ENCODE results near the gene UNC5A.

UNC5A gene

DNA sequence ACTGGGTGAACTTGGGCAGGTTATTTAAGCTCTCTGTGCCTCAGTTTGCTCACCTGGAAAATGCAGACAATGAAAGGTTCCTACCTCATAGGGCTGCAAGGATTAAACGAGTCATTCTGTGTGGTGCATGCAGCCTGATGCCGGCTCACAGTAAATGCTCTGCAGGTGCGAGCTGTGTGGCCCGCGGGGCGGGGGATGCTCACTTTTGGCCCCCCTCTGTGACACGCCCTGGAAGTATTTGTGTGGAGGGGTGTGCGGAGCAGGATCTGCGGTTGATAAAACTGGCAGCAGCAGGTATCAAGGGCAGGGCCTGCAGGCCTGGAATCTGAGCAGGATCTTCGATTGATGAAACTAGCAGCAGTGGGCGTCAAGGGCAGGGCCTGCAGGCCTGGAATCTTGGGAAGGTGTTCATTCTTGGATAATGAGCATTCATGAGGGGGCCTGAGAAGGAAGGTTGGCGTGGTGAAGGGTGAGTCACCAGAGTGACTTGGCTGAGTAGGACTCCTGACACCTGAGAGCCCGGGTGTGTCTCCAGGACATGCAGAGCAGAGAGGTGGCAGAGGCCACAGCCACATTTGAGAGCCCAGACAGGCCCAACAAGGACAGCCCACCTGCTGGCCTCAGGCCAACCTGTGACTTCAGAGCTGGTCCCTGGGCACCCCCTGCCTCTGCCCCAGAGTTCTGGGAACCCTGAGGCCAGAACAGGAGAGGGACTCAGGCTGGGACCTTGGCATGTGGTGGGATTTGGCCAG lies 11.9 kb downstream of the UNC5A start:
- no peak for DNase-seq

DNA sequence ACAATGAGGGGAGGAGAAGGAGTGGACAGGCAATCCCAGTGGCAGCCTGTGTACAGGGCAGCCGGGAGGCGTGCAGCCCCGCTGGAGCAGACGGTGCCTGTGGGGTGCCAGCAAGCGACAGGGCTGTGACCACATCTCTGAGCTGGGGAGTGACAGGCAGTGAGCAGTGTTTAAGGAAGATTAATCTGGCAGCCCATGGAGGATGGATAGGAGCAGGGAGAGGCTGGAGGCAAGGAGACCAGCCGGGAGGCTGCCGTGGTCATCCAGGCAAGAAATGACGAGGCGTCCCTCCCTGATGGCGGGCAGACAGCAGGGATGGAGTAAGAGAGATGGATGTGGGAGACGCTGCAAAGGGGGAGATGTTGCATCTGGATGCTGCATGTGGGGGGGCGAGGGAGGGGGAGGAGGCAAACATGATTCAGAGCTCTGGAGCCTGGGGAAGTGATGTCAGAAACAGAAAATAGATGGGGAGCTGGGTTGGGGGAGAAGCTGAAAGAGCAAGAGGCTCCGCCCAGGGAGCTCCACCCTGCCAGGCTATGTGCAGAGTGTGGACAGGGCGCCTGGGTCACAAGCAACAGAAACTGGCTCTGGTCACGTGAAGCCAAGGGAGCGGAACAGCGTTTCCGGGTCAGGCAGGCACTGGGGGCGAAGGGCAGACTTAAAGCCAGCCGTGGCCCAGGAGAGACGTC lies 12.6 kb downstream of the UNC5A start:
- no peak for DNase-seq

DNA sequence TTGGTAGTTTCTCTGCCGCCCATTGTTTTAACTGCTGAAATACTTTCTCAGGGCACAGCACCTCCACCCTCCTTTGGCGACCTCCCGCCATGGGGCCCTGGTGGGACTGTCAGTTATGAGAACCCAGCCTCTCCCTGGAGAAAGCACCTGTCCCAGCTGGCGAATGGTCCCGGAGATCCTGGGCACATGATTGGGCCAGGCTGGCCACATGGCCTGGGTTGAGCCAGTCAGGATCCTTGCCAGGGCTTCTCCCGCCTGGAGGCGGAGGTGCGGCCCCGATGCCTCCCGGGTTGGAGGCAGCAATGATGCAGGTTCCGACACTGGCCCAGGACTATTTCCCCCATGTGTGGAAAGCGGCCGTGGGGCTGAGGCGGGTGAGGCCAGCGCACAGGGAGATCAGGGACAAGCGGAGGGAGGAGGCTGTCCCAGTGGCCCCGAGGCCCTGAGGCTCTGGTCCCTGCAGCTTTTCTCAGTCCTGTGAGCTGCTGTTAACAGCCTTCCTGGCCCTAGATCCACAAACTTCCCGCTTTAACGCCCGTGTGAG lies 13.6 kb downstream of the UNC5A start:
- no peak for DNase-seq

DNA sequence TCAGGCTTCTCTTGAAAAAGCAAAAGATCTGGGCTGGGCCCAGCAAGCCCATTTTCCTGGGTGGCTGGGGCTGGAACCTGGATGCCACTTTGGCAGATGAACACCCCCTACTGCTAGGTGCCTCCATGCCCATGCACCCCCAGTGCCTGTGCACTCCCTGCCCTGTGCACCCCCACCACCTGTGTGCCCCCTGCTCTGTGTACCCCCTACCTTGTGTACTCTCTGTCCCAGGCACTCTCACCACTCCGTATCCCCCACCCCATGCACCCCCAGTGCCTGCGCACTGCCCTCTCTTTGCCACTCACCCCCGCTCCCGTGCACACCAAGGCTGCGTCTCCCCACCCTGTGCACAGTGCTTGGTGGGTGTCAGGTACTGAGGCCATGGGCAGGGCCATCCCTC lies 14.2 kb downstream of the UNC5A start:
- DNase-seq = no peak

DNA sequence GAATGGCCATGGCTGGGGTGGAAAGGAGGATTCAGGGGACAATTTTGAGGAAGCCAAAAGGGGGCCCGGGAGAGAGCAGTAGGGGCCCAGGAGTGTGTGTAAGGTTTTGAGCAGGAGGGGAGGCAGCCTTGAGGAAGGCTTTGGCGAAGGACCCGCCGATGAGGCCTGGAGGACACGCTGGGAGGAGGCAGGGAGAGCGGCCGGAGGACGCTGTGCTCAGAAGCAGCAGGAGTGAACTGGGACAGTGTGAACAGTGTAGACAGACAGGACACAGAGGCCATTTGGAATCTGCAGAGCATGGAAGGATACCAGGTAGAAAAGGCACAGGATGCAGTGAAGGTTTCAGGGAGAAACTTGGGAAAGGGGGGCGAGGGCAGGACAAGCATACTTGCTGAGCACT lies 14.9 kb downstream of the UNC5A start:
- no peak for DNase-seq

DNA sequence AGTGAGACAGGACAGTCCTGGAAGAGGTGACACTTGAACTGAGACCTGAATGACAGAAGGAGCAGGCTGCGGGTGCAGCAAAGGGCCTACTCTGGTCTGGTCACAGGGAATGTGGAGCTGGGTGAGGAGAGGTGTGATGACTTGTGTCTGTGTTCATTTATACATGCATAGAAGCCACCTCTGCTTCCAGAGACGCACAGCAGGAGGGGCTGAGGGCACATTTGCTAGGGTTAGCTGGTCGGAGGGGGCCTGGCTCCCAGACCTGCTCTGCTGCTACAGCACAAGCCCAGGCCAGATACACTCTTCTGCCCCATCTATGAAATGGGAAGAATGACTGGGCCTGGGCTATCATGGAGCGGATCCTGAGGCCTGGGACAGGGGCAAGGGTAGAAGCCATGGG lies 15.6 kb downstream of the UNC5A start:
- no peak for DNase-seq

DNA sequence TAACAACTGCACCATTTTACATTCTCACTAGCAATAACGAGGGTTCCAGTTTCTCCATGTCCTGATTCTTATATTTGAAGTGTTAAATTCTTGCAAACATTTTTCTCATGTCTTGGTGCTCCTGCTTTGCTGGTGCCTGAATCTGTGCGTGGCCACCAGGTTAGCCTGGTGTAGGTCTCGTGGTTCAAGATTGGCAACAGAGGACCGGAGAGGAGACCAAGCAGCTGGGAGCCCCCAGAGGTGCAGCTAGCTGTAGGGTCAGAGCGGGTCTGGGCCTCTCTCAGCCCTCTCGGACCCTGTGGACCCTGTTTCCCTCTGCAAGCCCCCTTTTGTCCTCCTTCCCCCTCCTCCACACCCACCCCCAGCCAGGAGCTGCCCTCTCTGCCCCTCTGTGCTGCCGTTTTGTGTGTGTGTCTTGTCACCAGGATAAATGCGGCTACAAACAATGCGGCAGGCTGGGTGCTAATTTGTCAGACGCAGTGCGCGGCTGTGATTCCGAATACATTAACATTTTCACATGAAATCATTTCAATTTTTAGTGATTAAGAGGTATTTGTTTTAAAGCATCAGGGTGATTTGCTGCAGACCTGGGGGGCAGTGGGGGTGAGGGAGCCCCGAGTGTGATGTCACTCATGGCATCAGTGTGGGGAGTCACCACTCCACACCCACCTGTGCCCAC lies 17.5 kb downstream of the UNC5A start:
- DNase-seq = no peak

DNA sequence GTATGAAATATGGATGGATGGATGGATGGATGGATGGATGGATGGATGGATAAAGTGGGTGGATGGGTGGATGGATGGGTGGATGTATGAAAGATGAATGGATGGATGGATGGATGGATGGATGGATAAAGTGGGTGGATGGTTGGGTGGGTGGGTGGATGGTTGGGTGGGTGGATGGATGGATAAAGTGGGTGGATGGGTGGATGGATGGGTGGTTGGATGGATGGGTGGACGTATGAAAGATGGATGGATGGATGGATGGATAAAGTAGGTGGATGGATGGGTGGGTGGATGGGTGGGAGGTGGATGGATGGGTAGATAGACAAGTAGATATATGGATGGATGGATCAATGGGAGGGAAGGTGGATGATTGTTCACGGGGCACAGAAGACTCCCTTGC lies 19.0 kb downstream of the UNC5A start:
- DNase-seq = no peak

DNA sequence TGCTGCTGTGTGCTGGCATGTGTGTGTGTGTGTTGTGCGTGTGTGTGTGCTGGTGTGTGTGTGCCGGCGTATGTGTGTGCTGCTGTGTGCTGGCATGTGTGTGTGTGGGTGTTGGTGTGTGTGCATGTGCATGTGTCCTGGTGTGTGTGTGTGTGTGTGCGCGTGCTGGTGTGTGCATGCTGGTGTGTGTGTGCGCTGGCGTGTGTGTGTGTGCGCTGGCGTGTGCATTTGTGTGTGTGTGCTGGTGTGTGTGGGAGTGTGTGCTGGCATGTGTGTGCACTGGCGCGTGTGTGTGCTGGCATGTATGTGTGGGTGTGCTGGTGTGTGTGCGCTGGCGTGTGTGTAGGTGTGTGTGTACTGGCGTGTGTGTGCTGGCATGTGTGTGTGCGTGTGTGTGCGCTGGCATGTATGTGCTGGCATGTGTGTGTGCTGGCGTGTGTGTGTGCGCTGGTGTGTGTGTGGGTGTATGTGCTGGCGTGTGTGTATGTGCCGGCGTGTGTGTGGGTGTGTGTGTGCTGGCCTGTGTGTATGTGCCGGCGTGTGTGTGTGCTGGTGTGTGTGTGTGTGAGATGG lies 20.1 kb downstream of the UNC5A start:
- no peak for DNase-seq

DNA sequence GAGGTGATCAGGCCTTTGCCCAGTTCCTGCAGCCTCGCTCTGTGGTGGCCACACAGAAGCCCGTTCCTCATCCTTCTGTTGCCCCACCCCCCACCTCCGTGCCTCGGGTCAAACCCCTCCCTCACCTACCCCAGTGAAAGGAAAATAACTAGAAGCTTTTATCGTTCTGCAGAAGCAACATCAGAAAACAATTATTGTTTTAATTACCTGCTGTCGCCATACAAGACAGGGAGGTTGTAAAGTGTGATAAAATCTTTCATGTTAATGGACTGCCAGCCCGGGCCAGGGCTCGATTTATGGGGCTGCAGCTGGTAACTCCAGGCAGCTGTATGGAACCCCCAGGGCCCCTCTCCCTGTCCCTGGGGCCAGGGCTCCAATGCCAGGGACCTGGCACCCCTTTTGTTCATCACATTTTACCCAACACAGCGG lies 20.6 kb downstream of the UNC5A start:
- no peak for DNase-seq

DNA sequence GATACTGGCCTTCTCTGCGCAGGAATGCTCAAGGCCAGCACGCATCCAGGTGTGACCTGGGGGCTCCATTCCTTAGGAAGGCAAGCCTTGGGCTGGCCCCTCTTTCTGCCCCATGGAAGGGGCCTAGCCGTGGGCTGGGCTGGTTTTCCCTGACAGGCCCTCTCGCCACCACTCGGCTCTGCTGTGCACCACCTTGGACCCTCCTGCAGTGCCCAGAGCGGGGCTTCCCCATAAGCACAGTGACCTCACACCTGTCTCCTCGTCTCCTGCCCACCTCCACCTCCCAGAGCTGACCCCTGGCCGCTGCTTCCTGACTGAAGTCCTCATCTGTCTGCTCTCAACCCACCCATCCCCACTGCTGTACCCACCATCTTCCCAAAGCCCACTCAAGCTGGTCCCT lies 21.1 kb downstream of the UNC5A start:
- DNase-seq = no peak

DNA sequence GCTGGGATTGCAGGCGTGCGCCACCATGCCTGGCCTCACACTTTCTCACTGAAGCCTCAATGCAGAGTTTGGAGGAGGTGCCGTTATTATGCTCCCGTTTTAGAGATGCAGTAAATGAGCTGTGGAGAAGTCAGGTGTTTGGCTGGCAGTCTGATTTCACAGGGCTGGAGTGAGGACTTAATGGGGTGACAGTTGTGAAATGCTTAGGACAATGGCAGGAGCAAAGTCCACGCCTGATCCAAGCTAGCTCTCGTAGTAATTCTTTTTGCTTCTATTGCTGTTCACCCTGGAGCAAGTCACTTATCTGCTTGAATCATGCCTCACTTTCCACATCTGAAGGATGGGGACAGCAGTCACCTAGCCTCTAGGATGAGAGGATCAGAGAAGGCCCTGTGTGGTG lies 21.8 kb downstream of the UNC5A start:
- no peak for DNase-seq

DNA sequence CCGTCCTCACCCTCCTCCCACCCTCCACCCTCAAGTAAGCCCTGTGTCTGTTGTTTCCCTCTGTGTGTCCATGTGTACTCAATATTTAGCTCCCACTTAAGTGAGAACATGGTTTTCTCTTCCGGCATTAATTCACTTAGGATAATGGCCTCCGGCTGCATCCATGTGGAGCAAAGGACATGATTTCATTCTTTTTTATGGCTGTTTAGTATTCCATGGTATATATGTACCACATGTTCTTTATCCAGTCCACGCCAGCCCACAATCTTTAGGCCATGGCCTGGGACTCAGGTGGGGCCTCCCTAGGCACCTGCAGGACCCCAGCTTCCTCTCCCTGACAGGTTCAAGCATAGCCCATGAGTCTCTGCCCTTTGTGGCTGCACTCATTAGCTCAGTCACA lies 22.9 kb downstream of the UNC5A start:
- DNase-seq = no peak

DNA sequence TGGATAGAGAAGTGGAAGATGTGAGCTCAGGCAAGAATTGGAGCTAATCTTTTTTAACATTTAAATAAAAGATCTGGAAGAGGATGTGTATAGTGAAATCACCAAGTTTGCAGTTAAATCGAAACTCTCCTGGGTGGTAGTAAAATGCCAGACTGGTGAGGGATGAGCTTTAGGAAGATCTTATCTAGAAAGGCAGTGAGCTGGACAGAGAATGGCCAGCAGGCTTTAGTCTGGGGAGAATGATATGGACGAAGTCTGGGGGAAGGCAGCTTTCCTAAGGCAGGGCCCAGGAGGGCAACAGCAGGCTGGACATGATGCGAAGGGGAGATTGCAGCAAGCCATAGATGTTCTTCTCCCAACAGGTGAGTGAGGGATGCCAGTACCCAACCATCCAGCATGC lies 25.6 kb downstream of the UNC5A start:
- DNase-seq = no peak

DNA sequence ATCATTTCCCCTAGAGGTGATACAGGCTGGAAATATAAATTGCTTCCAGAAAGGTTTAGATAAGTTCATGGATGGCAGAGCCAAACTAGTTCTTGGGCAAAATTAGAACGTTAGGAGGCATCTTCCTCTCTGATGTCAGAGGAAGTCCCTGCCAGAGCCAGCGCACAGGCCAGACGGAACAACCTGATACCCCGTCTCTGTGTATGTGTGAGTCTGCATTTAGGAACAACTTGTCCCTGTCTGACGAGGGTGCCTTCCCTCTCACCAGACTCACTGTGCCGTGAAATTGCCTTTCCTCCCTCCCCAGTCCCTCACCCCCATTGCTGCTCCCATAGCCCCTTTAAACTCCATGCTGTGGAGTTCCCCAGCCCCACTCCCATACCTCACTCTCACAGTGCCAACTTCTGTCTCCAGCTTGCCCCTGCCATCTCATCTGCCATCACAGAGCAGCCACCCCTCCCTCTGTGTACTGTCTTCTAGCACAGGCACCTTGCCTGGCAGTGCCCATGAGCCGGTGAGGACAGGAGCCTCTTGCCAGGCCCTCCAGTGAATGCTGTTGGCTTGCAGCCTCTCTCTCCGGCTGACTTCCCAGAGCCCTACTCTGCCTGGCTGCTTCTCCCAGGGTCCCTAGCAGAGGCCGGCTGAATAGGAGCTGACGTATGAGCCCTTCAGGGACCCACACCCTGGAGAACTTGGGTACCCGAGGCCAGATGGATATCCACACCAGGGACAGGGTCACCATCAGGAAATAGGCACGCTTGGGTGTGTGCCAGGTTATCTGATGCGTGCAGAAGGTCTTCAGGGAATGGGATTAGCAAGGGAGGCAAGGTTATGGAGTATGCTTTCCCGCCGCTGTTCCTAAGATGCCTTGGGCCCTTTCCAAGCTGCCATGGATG lies 26.7 kb downstream of the UNC5A start:
- DNase-seq = no peak

DNA sequence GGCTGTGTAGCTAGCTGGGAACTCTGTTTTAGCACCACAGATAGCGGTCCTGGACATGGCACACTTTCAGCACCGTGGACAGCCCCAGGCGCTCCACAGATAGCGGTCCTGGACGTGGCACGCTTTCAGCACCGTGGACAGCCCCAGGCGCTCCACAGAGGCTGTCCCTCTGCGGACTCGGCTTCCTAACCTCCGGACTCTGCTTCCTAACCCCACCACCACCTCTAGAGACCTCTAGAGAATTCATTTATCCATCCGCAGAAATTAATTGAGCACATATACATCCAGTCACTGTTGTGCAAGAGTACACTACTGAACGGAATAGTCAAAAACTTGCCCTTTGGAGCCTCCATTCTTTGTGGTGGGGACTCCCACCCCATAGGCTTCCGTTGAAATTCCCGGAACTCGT lies 27.4 kb downstream of the UNC5A start:
- DNase-seq = no peak

DNA sequence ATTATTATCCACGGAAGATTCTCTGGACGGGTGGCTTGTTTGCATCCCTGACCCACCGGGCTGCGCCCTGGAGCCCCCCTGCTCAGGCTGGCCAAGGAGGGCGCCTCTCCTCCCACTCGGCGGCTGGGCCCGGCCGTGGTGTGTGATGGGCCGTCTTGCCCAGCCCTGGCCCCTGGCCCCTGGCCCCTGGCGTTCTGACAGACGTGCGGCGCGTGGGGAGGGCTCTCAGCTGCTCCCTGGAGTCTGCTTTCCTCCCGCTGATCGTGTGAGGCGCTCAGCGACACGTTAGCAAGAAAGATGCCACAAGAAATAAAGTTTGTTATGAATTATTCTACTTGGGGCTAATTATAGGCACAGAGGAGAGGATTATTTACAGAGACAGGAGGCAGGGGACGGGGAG lies 33.3 kb downstream of the UNC5A start:
- DNase-seq = no peak

DNA sequence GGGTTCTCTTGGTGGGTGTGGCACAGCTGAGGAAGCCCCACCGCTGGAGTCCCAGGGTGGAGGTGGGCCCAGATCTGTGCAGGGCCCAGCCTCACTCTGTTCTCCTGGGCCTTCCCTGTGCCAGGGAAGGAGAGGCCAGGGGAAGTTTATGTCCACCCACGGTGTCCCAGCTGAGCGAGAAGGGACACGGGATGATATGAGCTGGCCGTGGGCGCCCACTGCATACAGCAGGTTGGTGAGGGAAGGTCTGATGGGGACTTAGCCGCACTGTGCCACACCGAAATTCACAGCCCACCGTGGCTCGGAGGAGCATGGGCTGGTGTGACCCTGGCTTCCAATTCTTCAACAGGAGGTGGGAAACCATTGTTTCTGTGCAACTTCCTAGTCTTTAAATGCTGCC lies 33.9 kb downstream of the UNC5A start:
- no peak for DNase-seq

DNA sequence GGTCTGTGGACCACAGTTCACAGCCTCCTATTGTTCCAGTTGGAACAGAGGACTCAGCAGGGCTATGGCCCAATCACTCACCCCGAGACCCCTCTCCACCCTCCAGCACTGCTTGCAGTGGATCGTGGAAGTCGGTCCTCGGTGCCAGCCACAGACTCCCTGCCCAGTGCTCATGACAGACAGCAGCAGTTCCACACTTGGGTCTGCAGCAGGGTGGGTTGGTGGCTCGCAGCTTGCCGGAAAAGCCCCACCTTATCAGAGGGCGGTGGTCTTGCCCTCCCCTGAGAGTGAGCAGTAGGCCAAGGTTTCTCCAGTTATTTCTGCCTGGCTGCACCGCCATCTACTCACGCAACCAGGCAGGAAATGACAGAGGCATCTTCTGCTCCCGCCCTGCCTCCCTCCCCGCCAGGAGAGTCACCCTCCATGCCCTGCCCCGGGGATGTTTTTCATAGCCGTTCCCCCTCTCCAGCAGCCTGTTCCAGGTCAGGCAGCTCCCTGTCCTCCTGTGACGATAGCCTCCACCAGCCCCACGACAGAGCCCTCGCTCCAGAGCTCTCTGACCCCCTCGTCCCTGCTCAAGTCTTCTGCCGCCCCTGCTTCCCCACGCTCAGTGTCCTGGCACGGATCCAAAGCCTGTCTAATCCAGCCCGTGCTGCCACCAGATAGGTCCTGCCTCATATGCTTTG lies 34.5 kb downstream of the UNC5A start:
- no peak for DNase-seq

DNA sequence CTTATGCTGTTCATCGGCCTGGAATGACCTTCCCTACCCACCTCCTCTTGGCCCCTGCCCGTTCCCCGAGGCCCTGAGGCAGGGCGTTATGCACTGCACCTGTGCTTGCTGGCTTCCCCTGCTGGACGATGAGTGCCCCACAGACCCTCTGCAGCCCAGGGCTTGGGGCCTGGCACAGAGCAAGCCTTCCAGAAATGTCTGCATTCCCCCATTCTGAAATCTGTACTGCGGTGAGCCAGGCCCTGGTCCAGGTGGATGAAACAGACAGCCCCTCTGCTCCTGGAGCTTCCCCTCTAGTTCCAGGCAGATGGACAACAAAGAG lies 35.0 kb downstream of the UNC5A start:
- no peak for DNase-seq

DNA sequence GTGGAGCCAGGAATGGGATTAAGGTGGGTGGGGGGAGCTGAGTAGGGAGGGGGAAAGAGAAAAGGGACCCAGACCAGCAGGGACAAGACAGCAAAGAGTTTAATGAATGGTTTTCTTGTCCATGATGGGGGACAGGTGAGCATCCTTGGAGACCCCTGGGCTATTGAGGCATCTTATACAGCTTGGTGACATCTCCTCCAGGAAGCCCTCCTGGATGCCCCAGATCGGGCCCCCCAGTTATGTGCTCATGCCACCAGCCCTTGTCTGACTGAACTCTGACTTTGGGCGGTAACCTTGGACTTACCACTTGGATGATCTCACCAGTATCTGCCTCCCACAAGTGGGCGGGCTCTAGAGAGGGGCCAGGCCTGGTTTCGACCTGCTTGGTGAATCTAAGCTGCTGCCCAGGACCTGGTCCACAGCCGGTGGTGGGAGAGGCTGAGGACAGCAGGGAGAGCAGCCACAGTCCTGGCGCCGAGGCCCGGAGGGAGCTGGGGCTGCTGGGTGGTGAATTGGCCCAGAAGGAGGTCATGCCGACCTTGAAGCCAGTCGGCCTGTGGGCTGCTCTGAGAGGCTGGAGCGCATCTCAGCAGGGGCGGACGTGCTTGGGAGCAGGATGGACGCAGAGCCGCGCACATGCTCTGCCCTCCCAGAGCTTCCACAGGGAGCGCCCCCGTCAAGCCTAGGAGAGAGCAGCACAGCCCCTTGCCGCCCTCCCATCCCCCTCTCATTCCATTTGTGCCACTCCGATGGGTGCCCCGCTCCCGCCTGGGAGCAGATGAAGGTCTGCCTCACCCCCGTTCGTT lies 36.2 kb downstream of the UNC5A start:
- no peak for DNase-seq
